ENCODE data around the gene ITGAL. TPM values are rescaled to one million over a fixed set of nuclear protein-coding genes. Genes with fewer than 3 reads are reported as not detected.

Gene ITGAL
- total and polyA plus RNA-seq, 2 of the 13 experiments (the other 11 are each of a cell fraction or from before 2014, with no cell fraction given) = 0.86 to 1.2 TPM

DNA sequence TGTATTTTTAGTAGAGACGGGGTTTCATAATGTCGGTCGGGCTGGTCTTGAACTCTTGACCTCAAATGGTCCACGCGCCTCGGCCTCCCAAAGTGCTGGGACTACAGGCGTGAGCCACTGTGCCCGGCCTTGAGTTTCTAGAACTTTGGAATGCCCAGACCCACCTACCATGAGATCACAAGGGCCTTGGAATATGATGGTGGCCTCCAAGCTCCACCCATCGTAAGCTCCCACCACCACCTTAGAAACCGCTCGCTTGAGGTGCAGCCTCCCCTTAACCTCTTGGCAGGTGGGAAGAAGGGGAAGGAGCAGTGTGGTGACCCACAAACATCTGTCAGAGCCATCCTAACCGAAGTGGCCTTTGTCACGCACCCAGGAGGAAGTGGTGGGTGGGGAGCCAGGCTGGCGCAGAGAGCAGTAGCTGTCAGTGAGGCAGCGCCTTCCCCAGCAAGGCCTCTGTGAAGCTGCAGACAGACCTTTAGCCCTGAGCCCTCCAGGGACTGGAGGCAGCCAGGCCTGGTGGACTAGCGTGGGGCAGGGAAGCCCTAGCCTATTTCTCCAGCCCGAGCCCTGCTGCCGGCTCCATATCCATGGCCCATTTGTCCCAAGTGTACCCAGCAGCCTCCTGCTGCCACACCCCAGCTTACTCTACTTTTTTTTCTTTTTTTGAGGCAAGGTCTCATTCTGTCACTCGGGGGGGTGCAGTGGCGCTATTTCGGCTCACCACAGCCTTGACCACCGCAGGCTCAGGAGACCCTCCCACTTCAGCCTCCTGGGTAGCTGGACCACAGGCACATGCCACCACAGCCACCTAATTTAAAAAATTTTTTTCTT, 13.8 kb upstream of the ITGAL start (continued):
- TF ChIP-seq DZIP1 (CRISPR knock-in tag; IDR thresholded peaks at IDR 0.05) (peak; percentile 51; the same call in 1 of the 2 replicates), ZFX (CRISPR knock-in tag; IDR thresholded peaks at IDR 0.05; ENCODE audit: low read depth) (peak; percentile 96), SMC3 (IDR thresholded peaks at IDR 0.05; ENCODE audit: low read length) (no peak), SPEN (CRISPR knock-in tag; IDR thresholded peaks at IDR 0.05; ENCODE audit: low read depth) (peak; percentile 89), ZNF563 (CRISPR knock-in tag; IDR thresholded peaks at IDR 0.05) (peak; percentile 52; the same call in 1 of the 2 replicates), THYN1 (CRISPR knock-in tag; IDR thresholded peaks at IDR 0.05; ENCODE audit: borderline replicate concordance, low read depth) (peak; percentile 21; the same call in 1 of the 2 replicates), XRCC5 (optimal IDR thresholded peaks at IDR 0.05; ENCODE audit: low read length) (no peak), ZNF460 (CRISPR knock-in tag; IDR thresholded peaks at IDR 0.05; ENCODE audit: borderline replicate concordance) (no peak), FOXA1 (IDR thresholded peaks at IDR 0.05) (no peak), FOXA1 (CRISPR knock-in tag; IDR thresholded peaks at IDR 0.05) (no peak), SATB2 (CRISPR knock-in tag; IDR thresholded peaks at IDR 0.05) (no peak), ZGPAT (CRISPR knock-in tag; IDR thresholded peaks at IDR 0.05) (peak; percentile 54), NRL (CRISPR knock-in tag; IDR thresholded peaks at IDR 0.05; ENCODE audit: borderline replicate concordance) (peak; percentile 87), ZNF740 (CRISPR knock-in tag; IDR thresholded peaks at IDR 0.05) (peak; percentile 77), ZNF790 (CRISPR knock-in tag; IDR thresholded peaks at IDR 0.05; ENCODE audit: borderline replicate concordance) (0 out of 2 replicates have a peak, but pooled peaks have one; percentile 45), SP2 (CRISPR knock-in tag; IDR thresholded peaks at IDR 0.05) (peak; percentile 38; the same call in 1 of the 2 replicates), ZNF713 (CRISPR knock-in tag; IDR thresholded peaks at IDR 0.05) (no peak), ZNF280B (CRISPR knock-in tag; IDR thresholded peaks at IDR 0.05; ENCODE audit: borderline replicate concordance) (peak; percentile 77; the same call in 1 of the 2 replicates), CREB1 (IDR thresholded peaks at IDR 0.05) (no peak), CREB1 (CRISPR knock-in tag; IDR thresholded peaks at IDR 0.05) (no peak), ZBTB42 (CRISPR knock-in tag; IDR thresholded peaks at IDR 0.05) (no peak)
- TF ChIP-seq, protein P1, sequence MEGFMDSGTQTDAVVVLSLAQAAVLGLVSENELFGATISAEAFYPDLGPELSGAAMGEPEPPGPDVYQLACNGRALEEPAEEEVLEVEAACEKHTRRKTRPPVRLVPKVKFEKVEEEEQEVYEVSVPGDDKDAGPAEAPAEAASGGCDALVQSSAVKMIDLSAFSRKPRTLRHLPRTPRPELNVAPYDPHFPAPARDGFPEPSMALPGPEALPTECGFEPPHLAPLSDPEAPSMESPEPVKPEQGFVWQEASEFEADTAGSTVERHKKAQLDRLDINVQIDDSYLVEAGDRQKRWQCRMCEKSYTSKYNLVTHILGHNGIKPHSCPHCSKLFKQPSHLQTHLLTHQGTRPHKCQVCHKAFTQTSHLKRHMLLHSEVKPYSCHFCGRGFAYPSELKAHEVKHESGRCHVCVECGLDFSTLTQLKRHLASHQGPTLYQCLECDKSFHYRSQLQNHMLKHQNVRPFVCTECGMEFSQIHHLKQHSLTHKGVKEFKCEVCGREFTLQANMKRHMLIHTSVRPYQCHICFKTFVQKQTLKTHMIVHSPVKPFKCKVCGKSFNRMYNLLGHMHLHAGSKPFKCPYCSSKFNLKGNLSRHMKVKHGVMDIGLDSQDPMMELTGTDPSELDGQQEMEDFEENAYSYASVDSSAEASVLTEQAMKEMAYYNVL (CRISPR knock-in tag; IDR thresholded peaks at IDR 0.05; ENCODE audit: borderline replicate concordance) = peak; percentile 64; the same call in 1 of the 2 replicates
